GM23338 (cell line): ENCODE data around the gene RAD51AP1. TPM values are rescaled to one million over a fixed set of nuclear protein-coding genes. Genes with fewer than 3 reads are reported as not detected.

ENCODE experiments used
- ATAC-seq: fragments of 200-7000 bp; cut with Tn5 transposase; 3 replicates; pipeline ENCODE4 v1.9.1; 2020
- DNase-seq: peaks from one replicate; pipeline ENCODE4 v3.0.0-alpha.2; 2015; ENCODE audit warnings: low spot score
- H2AFZ ChIP-seq: fragments of 200-600 bp; sonication (generic); 2 replicates; pipeline ENCODE4 v1.8.0; 2016; ENCODE audit warnings: antibody characterized with exemption, mild to moderate bottlenecking, moderate library complexity
- H3F3A ChIP-seq: fragments of 200-600 bp; sonication (generic); replicated peaks from 2 replicates; pipeline ENCODE4 v1.8.0; 2017; ENCODE audit warnings: antibody characterized with exemption, mixed run types, low read depth
- H3K27ac ChIP-seq: fragments of 200-600 bp; sonication (generic); 2 replicates; pipeline ENCODE4 v1.6.1; 2016; ENCODE audit warnings: low read depth
- H3K27me3 ChIP-seq: fragments of 200-600 bp; sonication (generic); 2 replicates; pipeline ENCODE4 v1.8.0; 2016; ENCODE audit warnings: mild to moderate bottlenecking, mixed run types, moderate library complexity; ENCODE audit not compliant: insufficient read depth
- H3K36me3 ChIP-seq: fragments of 200-600 bp; sonication (generic); 2 replicates; pipeline ENCODE4 v1.8.0; 2016; ENCODE audit warnings: mild to moderate bottlenecking; ENCODE audit not compliant: insufficient read depth
- H3K4me1 ChIP-seq: fragments of 200-600 bp; sonication (generic); 2 replicates; pipeline ENCODE4 v1.8.0; 2016; ENCODE audit warnings: mild to moderate bottlenecking, moderate library complexity; ENCODE audit not compliant: insufficient read depth
- H3K4me2 ChIP-seq: fragments of 200-600 bp; sonication (generic); 2 replicates; pipeline ENCODE4 v1.7.1; 2017; ENCODE audit warnings: mixed run types
- H3K4me3 ChIP-seq: fragments of 200-600 bp; sonication (generic); 2 replicates; pipeline ENCODE4 v1.6.1; 2016; ENCODE audit warnings: mixed run types
- H3K79me2 ChIP-seq: fragments of 200-600 bp; sonication (generic); replicated peaks from 2 replicates; pipeline ENCODE4 v1.8.0; 2017; ENCODE audit warnings: mild to moderate bottlenecking; ENCODE audit not compliant: insufficient read depth
- H3K9me2 ChIP-seq: fragments of 200-600 bp; sonication (generic); 2 replicates; pipeline ENCODE4 v1.8.0; 2017; ENCODE audit not compliant: insufficient read depth
- H4K20me1 ChIP-seq: fragments of 200-600 bp; sonication (generic); replicated peaks from 2 replicates; pipeline ENCODE4 v1.8.0; 2017; ENCODE audit warnings: mild to moderate bottlenecking; ENCODE audit not compliant: insufficient read depth
- H3K27ac Mint-ChIP-seq: 2 replicates; pipeline ENCODE4 v1.8.0; 2020; ENCODE audit warnings: inconsistent platforms, mild to moderate bottlenecking, moderate library complexity, mixed read lengths
- H3K27me3 Mint-ChIP-seq: 3 replicates; pipeline ENCODE4 v1.8.0; 2022; ENCODE audit warnings: low read depth, mild to moderate bottlenecking, moderate library complexity, mixed read lengths, inconsistent platforms; ENCODE audit not compliant: insufficient read depth, poor library complexity
- H3K36me3 Mint-ChIP-seq: 3 replicates; pipeline ENCODE4 v1.8.0; 2021; ENCODE audit warnings: low read depth, mild to moderate bottlenecking, inconsistent platforms, moderate library complexity, mixed read lengths
- H3K4me1 Mint-ChIP-seq: 3 replicates; pipeline ENCODE4 v1.8.0; 2020; ENCODE audit warnings: mild to moderate bottlenecking, inconsistent platforms, mixed read lengths
- H3K4me3 Mint-ChIP-seq: 3 replicates; pipeline ENCODE4 v1.8.0; 2021; ENCODE audit warnings: moderate library complexity, mild to moderate bottlenecking, inconsistent platforms, mixed read lengths
- H3K9me3 Mint-ChIP-seq: 3 replicates; pipeline ENCODE4 v1.8.0; 2020; ENCODE audit warnings: moderate library complexity, mild to moderate bottlenecking, inconsistent platforms, mixed read lengths
- CREB1 ChIP-seq: fragments of 250-450 bp; sonication (Bioruptor Pico); IDR thresholded peaks from 2 replicates; pipeline ENCODE4 v1.5.0; 2020; ENCODE audit warnings: low read depth, mild to moderate bottlenecking, moderate library complexity
- ETS1 ChIP-seq: IDR thresholded peaks from 2 replicates; pipeline ENCODE4 v1.6.1; 2016; ENCODE audit warnings: antibody characterized with exemption
- EZH2 ChIP-seq: fragments of 200-600 bp; sonication (generic); IDR thresholded peaks from one replicate; pipeline ENCODE4 v1.8.0; 2017; ENCODE audit warnings: antibody characterized with exemption, mild to moderate bottlenecking, low read depth; ENCODE audit not compliant: unreplicated experiment
- EZH2phosphoT487 ChIP-seq: fragments of 200-600 bp; sonication (generic); IDR thresholded peaks from one replicate; pipeline ENCODE4 v1.8.1; 2018; ENCODE audit warnings: antibody characterized with exemption; ENCODE audit not compliant: unreplicated experiment
- JUNB ChIP-seq: IDR thresholded peaks from one replicate; pipeline ENCODE4 v1.6.1; 2016; ENCODE audit warnings: antibody characterized with exemption; ENCODE audit not compliant: unreplicated experiment
- NANOG ChIP-seq: IDR thresholded peaks from 2 replicates; pipeline ENCODE4 v1.6.1; 2016; ENCODE audit warnings: antibody characterized with exemption, borderline replicate concordance
- POLR2AphosphoS5 ChIP-seq: IDR thresholded peaks from 2 replicates; pipeline ENCODE4 v1.6.1; 2016; ENCODE audit warnings: antibody characterized with exemption, low read depth
- REST ChIP-seq: IDR thresholded peaks from one replicate; pipeline ENCODE4 v1.6.1; 2018; ENCODE audit warnings: antibody characterized with exemption; ENCODE audit not compliant: unreplicated experiment
- STAT1 ChIP-seq: IDR thresholded peaks from one replicate; pipeline ENCODE4 v1.6.1; 2016; ENCODE audit warnings: antibody characterized with exemption; ENCODE audit not compliant: unreplicated experiment
- ZNF114 ChIP-seq: fragments of 250-450 bp; sonication (Bioruptor Pico); IDR thresholded peaks from 2 replicates; pipeline ENCODE4 v1.5.0; 2020; ENCODE audit warnings: mild to moderate bottlenecking, moderate library complexity
- ZNF331 ChIP-seq: fragments of 250-450 bp; sonication (Bioruptor Pico); IDR thresholded peaks from 2 replicates; pipeline ENCODE4 v1.5.0; 2020; ENCODE audit warnings: low read depth, mild to moderate bottlenecking, moderate library complexity
- ZNF462 ChIP-seq: fragments of 250-450 bp; sonication (Bioruptor Pico); IDR thresholded peaks from 2 replicates; pipeline ENCODE4 v1.5.0; 2020; ENCODE audit warnings: mild to moderate bottlenecking, moderate library complexity
- polyA plus RNA-seq: library from polyadenylated mRNA; unstranded; fragments of >200 nt; fragmentation: Nextera tagmentation; extraction: Ambion mirVana; gene quantifications from 2 replicates; pipeline ENCODE4 v1.2.1, GENCODE V29; 2016
- total RNA-seq: library from RNA; depleted of rRNA; stranded (reverse); fragments of >200 nt; shearing (Covaris generic); gene quantifications from 2 replicates; pipeline ENCODE4 v1.2.3, GENCODE V29; 2014
- TF ChIP-seq, protein P1 (sequence below), 2 experiments: fragments of 200-600 bp in 1 of 2; sonication (generic) in 1 of 2; conservative IDR thresholded peaks; 2 replicates each; pipeline versions ENCODE4 v1.5.1 to v1.6.1; 2016 to 2017; ENCODE audit warnings: antibody characterized with exemption in 2 of 2, low read depth in 2 of 2, mild to moderate bottlenecking in 2 of 2, moderate library complexity in 1 of 2

RAD51AP1 gene
- total and polyA plus RNA-seq, 2 experiments from 2014 or later = 75.2 to 119 TPM

- TF ChIP-seq JUNB = no peak
- no peak for TF ChIP-seq ZNF331
- TF ChIP-seq STAT1 = no peak
- no peak for TF ChIP-seq CREB1 (CRISPR knock-in tag)
- no peak for TF ChIP-seq ETS1
These were observed 30.6 kb downstream of the RAD51AP1 start (continued) for GRCh38 chr12:4569261-4569660.

DNA sequence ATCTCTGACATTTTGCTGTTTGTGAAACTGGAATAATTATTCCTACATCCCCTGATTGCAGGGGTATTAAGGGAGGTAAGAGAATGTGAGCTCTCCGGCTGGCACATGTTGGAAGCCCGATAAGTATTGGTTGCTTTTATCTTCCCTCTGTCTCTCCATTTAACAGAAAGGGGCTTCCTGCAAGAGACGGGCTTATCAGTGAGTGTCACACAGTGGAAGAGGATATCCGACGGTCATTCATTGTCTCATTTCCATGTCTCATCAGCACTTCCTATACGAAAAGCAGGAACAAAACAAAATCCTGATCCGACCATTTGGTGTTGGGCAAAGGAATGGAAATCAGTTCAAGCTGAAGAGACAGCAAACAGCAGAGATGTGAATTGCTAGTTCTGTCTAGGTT lies 34.0 kb downstream of the RAD51AP1 start:
- Histone ChIP-seq H3K79me2 (no peaks in the 10 kb centered on the region), H3K4me3 (no peak overlapping the region), H3K4me2 (no peak overlapping the region), H3K27ac (no peak overlapping the region), H2AFZ (no peak overlapping the region), H3K27me3 (no peaks in the 10 kb centered on the region), H3F3A (no peaks in the 10 kb centered on the region), H3K9me2 (no peaks in the 10 kb centered on the region), H4K20me1 (no peaks in the 10 kb centered on the region), H3K4me1 (no peaks in the 10 kb centered on the region), H3K36me3 (no peaks in the 10 kb centered on the region)
- Mint-ChIP-seq H3K36me3 (no peaks in the 10 kb centered on the region), H3K4me1 (no peaks in the 10 kb centered on the region), H3K9me3 (no peaks in the 10 kb centered on the region), H3K27me3 (peaks cover 1% of the 10 kb centered on the region), H3K27ac (no peak overlapping the region), H3K4me3 (no peak overlapping the region)
- ATAC-seq (no peak), DNase-seq (no peak)
- TF ChIP-seq CREB1 (CRISPR knock-in tag) (no peak), ZNF331 (no peak), ZNF114 (CRISPR knock-in tag) (no peak), STAT1 (no peak), EZH2phosphoT487 (no peak), ZNF462 (CRISPR knock-in tag) (no peak), EZH2 (no peak), REST (no peak), POLR2AphosphoS5 (no peak), JUNB (no peak), NANOG (no peak)
- TF ChIP-seq, protein P1, sequence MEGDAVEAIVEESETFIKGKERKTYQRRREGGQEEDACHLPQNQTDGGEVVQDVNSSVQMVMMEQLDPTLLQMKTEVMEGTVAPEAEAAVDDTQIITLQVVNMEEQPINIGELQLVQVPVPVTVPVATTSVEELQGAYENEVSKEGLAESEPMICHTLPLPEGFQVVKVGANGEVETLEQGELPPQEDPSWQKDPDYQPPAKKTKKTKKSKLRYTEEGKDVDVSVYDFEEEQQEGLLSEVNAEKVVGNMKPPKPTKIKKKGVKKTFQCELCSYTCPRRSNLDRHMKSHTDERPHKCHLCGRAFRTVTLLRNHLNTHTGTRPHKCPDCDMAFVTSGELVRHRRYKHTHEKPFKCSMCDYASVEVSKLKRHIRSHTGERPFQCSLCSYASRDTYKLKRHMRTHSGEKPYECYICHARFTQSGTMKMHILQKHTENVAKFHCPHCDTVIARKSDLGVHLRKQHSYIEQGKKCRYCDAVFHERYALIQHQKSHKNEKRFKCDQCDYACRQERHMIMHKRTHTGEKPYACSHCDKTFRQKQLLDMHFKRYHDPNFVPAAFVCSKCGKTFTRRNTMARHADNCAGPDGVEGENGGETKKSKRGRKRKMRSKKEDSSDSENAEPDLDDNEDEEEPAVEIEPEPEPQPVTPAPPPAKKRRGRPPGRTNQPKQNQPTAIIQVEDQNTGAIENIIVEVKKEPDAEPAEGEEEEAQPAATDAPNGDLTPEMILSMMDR (conservative IDR thresholded peaks at IDR 0.05; ENCODE audit: low read depth in 2 of 2) = no peak
